ELR (cell line): ENCODE results near the gene AMPD2.

Experiments
- DNase-seq: peaks from one replicate; pipeline ENCODE4 v3.0.0-alpha.2; 2015; ENCODE audit warnings: low read depth

AMPD2 gene

GRCh38 chr1:109617291-109617801 lies 2.3 kb upstream of the AMPD2 start:
- DNase-seq: peak; percentile 91

- DNase-seq: no peak
Observed at GRCh38 chr1:109618661-109619575, 719 bp upstream of the AMPD2 start.

GRCh38 chr1:109620401-109620791 lies 759 bp downstream of the AMPD2 start:
- DNase-seq: peak; percentile 67

GRCh38 chr1:109620841-109621286 lies 1.2 kb downstream of the AMPD2 start:
- peak; percentile 97 for DNase-seq

GRCh38 chr1:109621379-109622136 lies 1.9 kb downstream of the AMPD2 start:
- DNase-seq: peak; percentile 39

GRCh38 chr1:109622137-109622892 lies 2.7 kb downstream of the AMPD2 start:
- DNase-seq: no peak

- DNase-seq: no peak
Observed at GRCh38 chr1:109622895-109623294, 3.3 kb downstream of the AMPD2 start.

GRCh38 chr1:109623601-109624161 lies 4.0 kb downstream of the AMPD2 start:
- DNase-seq: no peak

- no peak for DNase-seq
Observed at GRCh38 chr1:109624201-109625010, 4.8 kb downstream of the AMPD2 start.

- no peak for DNase-seq
Observed at GRCh38 chr1:109625176-109625575, 5.5 kb downstream of the AMPD2 start.

- DNase-seq: no peak
Observed at GRCh38 chr1:109625601-109626560, 6.2 kb downstream of the AMPD2 start.

GRCh38 chr1:109626682-109627408 lies 7.2 kb downstream of the AMPD2 start:
- no peak for DNase-seq

GRCh38 chr1:109627692-109628399 lies 8.2 kb downstream of the AMPD2 start:
- no peak for DNase-seq

- DNase-seq: peak; percentile 77
Observed at GRCh38 chr1:109628540-109629321, 9.1 kb downstream of the AMPD2 start.

- no peak for DNase-seq
Observed at GRCh38 chr1:109629372-109630030, 9.9 kb downstream of the AMPD2 start.

- DNase-seq: no peak
Observed at GRCh38 chr1:109630081-109630897, 10.7 kb downstream of the AMPD2 start.
